ENCODE data around the gene GAL.

Gene GAL

DNA sequence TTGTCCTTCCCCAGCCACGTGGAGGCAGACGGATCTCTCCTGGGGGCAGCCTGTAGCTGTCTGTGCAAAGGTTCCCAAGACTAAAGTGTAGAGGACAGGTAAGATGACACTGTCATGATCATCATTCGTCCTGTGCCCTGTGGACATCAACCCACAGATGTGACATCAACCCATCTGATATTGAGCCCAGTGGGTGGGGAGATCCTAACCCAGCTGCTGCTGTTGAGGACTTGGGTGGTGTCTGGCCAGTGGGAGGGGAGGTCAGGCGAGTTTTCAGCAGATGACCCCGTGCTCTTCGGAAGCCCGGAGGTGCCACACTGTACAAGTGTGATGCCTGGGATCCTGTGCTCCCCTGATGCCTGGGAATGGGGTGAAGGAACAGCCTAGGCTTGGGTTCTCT is 1.2 kb upstream of the GAL start:
- no peak for DNase-seq

GRCh38 chr11:68683536-68684384 is 584 bp upstream of the GAL start:
- DNase-seq: no peak

DNA sequence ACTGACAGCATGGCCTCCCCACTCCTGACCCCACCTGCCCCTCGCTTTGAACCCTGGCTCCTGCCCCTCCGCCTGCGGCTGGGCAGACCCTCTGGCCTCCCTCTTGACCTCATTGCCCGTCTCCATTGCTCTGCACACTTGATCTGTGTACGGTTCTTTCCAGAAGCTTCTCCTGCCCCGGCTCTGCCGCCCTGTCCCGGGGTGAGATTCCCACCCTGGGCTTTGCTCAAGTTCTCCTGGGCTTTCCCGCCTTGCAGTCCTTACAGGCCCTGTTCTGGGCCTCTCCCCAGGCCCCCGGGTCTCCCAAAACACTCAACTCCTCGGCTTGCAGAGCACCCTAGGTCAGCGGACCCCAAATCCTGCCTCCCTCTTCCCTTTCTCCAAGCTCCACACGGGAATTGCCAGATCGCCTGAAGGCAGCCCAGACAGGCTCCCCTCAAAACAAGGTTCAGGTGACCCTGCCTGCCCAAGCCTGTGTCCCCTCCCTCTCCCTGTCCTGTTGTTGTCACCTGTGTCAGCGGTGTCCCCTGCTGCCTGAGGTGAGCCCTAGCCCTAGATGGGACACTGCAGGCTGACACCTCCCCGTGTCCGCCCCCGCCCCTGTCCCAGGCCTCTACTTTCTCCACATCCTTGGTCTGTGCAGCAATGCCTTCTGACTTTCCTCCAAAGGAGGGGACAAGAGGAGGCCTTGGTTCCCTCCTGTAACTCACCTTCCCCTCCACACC is 1.5 kb downstream of the GAL start:
- no peak for DNase-seq

GRCh38 chr11:68686486-68686885 is 2.1 kb downstream of the GAL start:
- no peak for DNase-seq

- no peak for DNase-seq
These were observed 3.0 kb downstream of the GAL start for GRCh38 chr11:68687311-68687710.

DNA sequence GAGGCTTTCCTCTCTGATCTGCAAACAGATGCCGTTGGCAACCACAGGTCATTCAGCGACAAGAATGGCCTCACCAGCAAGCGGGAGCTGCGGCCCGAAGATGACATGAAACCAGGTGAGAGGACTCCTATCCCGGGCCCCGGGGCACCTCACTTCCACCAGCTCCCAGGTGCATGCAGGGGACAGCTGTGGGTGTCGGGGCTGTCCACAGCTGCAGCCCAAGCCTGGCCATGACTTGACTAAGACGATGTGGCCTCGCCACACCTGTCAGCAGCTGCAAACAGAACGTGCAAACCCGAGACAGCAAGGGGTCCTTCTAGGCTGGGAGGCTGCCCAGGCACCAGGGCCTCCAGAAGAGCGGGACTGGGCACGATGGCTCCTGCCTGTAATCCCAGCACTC is 3.6 kb downstream of the GAL start:
- no peak for DNase-seq

DNA sequence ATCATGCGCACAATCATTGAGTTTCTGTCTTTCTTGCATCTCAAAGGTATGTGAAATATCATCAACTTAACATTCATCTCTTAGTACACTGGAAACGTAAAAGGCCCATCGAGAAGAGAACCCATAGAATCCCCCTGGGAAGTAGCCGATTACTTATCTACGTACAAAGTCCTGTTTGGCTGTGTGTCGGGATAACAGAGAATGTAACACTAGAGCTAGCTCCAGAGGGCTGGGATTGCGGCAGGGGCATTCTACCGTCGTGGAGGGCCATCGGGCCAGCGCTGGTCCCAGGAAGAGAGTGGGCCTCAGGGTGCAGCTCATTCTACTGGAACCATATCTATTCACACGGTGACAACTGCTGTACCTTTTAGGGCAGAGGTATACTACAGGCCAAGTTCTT is 4.5 kb downstream of the GAL start:
- DNase-seq: no peak

- DNase-seq: no peak
These were observed 5.6 kb downstream of the GAL start for GRCh38 chr11:68689737-68690625.

GRCh38 chr11:68690671-68691401 is 6.5 kb downstream of the GAL start:
- no peak for DNase-seq

DNA sequence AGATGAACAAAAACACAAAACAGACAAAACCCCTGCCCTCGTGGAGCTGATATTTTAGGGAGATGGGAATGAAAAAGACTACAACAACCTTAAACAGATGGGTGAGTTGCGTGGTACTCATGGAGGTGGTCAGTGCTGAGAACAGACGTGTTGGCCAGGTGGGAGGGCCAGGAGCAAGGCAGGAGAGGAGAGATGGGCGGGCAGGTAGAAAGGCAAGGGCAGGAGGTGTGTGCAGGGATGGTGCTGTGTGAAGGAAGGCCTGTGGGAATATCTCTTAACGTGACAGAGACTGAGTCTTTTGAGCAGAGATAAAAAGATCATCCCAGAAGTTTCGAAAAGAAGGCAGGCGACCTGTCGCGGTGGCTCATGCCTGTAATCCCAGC is 7.0 kb downstream of the GAL start:
- DNase-seq: no peak

- DNase-seq: no peak
These were observed 7.8 kb downstream of the GAL start for GRCh38 chr11:68692115-68692514.

DNA sequence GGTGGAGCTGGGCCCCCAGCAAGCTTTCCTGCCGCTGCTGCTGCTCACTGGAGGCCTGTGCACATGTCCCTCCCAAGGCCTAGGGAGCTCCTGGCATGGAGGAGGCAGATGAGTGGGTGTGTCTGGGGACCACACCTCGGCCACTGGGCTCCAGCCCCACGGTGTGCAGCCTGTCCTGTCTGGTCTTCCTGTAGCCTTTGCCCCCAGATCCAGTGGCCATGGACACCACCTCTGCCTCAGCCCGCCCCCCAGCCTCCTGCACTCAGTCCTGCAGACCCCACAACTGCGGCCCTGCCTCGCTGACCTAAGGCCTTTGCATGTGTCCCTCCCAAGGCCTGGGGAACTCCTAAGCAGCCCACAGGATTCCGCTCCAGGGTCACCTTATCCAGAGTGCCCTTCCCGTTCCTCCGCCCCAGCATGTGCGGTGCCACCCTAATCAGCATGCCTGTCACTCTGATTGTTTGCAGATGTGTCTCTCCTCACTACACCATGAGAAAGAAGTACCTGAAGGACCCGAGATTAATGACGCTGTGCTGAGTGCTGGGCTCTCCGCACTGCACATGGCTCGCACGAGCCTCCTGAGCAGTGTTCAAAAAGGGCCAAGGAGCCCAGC is 8.6 kb downstream of the GAL start:
- no peak for DNase-seq

DNA sequence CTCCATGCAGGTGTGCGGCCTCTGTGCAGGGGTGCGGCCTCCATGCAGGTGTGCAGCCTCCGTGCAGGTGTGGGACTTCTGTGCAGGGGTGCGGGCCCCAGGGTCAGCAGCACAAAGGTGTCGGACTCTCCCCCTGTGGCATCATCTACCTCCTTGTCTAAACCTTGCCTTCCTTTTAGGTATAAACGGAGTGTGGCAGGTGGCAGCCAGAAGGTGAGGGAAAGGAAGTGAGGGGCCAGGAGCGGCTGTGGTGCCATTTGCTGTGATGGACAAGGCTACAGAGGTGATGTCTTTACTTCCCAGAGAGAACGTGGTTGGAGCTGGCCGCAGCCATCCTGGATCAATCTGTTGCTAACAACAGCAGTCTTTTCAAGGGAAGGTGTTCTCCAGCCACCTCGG is 9.1 kb downstream of the GAL start:
- no peak for DNase-seq

DNA sequence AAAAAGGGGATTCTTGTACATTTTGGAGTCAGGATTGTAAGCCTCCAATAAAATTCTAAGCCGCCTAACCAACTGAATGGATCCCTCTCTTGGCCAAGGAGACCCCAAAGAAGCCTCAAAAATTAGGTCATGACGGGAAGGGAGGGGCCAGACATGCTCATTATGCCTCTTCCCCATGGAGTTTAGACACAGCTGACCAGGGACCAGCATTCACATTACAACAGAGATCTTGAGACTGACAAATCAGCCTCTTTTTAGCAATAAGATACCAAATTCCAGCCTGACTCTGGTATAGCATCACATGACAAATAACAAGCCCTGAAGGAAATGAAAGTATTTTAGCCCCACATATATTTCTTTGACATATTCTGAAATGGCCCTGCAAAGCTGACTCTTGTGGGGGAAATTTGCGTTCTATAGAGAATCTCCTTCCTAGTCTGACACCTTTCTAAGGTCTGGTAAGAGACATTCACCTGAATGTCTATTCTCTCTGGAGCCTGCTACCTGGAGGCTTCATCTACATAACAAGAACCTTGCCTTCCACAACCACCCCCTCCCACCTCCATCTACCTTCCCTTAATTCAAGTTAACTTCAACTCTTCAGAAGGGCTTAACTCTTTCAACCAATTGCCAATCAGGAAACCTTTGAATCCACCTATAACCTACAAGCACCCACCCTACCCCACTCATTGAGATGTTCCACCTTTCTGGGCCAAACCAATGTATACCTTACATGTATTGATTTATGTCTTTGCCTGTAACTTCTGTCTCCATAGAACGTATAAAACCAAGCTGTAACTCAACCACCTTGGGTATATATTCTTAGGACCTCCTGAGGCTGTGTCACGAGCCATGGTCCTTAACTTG is 10.3 kb downstream of the GAL start:
- no peak for DNase-seq

- DNase-seq: no peak
These were observed 11.2 kb downstream of the GAL start for GRCh38 chr11:68695531-68695930.

DNA sequence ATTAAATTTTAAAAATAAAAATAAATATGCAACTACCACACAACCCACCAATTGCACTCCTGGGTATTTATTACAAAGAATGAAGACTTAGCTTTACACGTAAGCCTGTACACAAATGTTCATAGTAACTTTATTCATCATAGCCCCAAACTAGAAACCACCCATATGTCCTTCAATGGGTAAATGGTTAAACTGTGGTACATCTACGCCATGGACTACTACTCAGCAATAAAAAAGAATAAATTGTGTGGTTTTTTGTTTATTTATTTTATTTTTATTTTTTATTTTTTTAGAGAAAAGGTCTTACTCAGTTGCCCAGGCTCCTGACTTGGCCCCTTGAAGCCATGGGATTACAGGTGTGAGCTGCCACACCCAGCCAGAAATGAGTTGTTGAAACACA is 14.6 kb downstream of the GAL start:
- no peak for DNase-seq

DNA sequence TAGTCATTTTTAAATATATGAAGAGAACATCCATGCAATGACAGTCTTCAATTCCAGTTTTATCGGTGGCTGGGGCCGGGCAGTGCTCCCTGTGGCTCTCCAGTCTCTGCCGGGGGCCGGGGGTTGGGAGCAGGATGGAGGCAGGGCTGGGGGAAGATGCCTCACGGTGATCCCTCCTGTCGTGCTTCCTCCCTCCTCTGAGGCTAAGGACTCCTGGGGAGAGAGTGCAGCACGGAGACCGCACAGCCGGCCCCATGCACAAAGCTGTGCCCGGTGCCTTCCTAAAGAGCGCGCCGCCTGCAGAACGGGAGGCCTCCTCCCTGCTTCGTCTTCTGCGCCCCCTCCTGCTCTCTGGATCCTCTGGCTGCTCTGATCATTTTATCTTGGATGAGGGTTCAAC is 20.5 kb downstream of the GAL start:
- DNase-seq: no peak

DNA sequence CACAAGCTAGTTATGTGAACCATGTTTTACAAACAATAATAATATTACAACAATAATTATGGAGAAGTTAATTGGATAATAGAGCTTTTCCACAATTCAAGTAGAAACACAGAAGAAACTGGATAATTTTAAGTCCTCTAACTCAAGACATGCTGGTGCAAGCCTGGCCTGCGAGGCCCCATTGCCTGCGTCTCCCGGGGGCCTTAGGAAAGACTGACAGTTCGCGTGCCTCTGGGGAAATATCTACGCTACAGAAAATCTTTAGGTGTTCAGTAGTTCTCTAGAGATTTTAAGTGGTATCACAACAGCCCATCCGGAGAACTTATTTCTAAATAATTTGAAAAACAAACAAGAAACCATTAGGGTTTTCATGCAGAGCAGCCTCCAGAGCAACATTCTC is 23.2 kb downstream of the GAL start:
- DNase-seq: no peak

DNA sequence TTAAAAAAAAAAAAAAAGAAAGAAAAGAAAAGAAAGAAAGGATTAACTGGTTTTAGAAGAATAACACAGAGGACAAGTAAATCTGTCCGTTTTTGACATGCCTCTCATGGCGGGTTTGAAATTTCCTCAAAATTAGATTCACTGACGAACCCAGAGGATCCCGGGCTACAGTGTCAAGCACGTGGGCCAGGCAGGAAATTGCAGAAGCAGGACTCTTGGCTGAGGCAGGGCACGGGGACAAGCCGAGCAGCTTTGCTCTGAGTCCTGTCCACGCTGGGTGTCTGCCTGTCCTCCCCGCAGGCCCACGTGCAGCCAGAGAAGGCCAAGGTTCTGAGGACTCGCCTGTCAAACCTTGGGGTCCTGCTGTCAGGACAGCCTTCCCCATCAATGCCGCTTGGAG is 24.7 kb downstream of the GAL start:
- DNase-seq: no peak

- DNase-seq: no peak
These were observed 26.1 kb downstream of the GAL start for GRCh38 chr11:68710409-68710808.

DNA sequence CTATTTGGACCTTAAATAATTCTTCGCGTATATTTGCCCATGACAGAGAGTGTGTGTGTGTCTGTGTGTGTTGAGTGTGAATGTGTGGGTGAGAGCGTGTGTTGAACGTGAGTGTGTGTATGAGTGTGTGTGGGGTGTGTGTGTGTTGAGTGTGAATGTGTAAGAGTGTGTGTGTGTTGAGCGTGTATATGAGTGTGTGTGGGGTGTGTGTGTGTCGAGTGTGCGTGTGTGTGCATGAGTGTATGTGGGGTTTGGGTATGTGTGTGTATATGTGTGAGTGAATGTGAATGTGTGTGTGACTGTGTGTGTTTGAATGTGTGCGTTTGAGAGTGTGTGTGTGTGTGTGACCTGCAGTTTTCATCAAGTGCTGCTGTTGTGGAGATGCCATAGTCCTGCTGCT is 26.8 kb downstream of the GAL start:
- DNase-seq: no peak

All from SW 1271 (cell line).